ENCODE results near the gene FGFR1OP2. TPM values are rescaled to one million over a fixed set of nuclear protein-coding genes. Genes with fewer than 3 reads are reported as not detected.

Gene FGFR1OP2
- total and polyA plus RNA-seq, 2 of the 8 experiments (the other 6 are each of a cell fraction or from before 2014, with no cell fraction given) = 8.8 to 34.4 TPM

DNA sequence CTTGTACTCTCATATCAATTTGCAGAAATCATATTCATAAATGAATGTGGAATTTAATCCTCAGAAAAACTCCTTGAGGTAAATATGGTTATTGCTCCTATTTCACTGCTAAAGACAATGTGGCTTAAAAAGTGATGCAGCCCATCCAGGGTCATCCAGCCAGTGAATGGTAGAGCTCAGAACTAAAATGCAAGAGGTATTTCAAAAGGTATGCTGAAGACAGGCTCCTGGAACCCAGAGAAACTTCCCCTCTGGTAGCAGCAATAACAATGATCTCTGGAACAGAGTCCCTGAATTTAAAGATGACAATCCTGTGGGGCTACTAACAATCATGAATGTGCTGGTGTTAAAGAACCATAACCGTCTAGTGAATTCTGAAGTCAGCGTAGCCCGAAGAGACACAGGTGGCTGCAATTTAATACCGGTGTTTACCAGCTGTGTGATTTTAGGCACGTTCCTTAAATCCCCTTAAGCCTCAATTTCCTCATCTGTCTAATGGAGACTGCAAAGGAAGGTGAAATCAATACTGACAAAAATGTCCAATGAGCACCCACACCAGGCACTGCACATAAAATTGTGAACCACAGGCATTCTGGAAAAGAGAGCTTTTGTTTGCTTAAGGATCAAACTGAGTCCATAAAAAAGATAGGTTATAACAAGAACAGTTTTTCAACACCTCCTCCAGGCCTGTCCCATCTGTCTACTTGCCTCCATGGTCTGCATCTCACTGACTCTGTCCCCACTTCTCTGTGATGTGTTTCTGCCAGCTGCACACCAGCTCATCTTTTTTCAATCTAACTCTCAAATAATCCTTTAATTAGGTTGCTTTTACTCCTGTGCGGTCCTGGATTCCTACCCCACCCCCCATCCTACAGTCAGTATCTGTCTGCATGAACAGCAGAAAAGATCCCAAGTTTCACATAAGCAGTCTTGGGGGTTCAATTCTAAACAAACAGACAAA is 65.4 kb downstream of the FGFR1OP2 start:
- Histone ChIP-seq H2BK120ac (replicated peaks; ENCODE audit: low read depth, low read length) (no peak overlapping the region), H2AK5ac (ENCODE audit: low read depth, low read length) (no peak overlapping the region), H3K56ac (replicated peaks; ENCODE audit: insufficient read length, low read depth, low read length) (no peak overlapping the region), H3K4me2 (ENCODE audit: insufficient read depth in 1 of 2, low read depth in 2 of 2, low read length in 2 of 2) (no peak overlapping the region), H2BK12ac (ENCODE audit: low read depth, low read length) (no peak overlapping the region), H3K79me2 (ENCODE audit: control insufficient read depth in 1 of 2, insufficient read depth in 2 of 2, low read length in 2 of 2) (peaks cover 0 to 45% of the 10 kb centered on the region in 2 experiments; a peak in 2 of 4 replicates), H3K4me3 (ENCODE audit: extremely low read depth in 1 of 4, insufficient read depth in 2 of 4, low read depth in 3 of 4, low read length in 4 of 4) (no peak overlapping the region), H2BK20ac (ENCODE audit: low read length) (no peak overlapping the region), H4K8ac (ENCODE audit: extremely low read depth, insufficient read depth, low read length) (no peak overlapping the region), H3K4ac (replicated peaks; ENCODE audit: insufficient read length, low read depth, low read length) (no peak overlapping the region), H3K27me3 (replicated peaks in 1 of 4; ENCODE audit: control insufficient read depth in 3 of 4, extremely low read depth in 1 of 4, insufficient read depth in 3 of 4, low read length in 3 of 4) (no peaks in the 10 kb centered on the region), H3K14ac (ENCODE audit: insufficient read length) (no peak overlapping the region), H4K91ac (replicated peaks; ENCODE audit: insufficient read length, low read length) (no peak overlapping the region), H3K9me3 (ENCODE audit: insufficient read depth in 2 of 2, low read depth in 1 of 2, low read length in 1 of 2) (no peaks in the 10 kb centered on the region), H2BK15ac (ENCODE audit: low read length) (no peak overlapping the region), H3K79me1 (ENCODE audit: low read depth, low read length) (peaks cover 2% of the 10 kb centered on the region; the same call in 1 of the 2 replicates), H2BK5ac (ENCODE audit: low read depth, low read length) (no peak overlapping the region), H4K5ac (ENCODE audit: insufficient read length, low read depth, low read length) (no peak overlapping the region), H4K20me1 (replicated peaks in 1 of 2; ENCODE audit: control insufficient read depth in 1 of 2, insufficient read depth in 2 of 2, low read length in 2 of 2) (peaks cover 0 to 2% of the 10 kb centered on the region in 2 experiments), H3K23me2 (ENCODE audit: low read depth, low read length) (peaks cover 2% of the 10 kb centered on the region; the same call in 1 of the 2 replicates), H3K4me1 (replicated peaks in 1 of 4; ENCODE audit: control insufficient read depth in 3 of 4, insufficient read depth in 4 of 4, low read length in 3 of 4) (peaks cover 2 to 8% (median 4%) of the 10 kb centered on the region in 4 experiments; a peak in 5 of 7 replicates), H3K23ac (ENCODE audit: insufficient read length) (no peak overlapping the region), H3K18ac (ENCODE audit: extremely low read depth, low read length) (no peak overlapping the region), H3K27ac (ENCODE audit: low read depth, low read length) (no peak overlapping the region), H3K9ac (replicated peaks in 1 of 4; ENCODE audit: extremely low read depth in 1 of 4, low read depth in 3 of 4, low read length in 3 of 4) (no peak overlapping the region), H2AFZ (ENCODE audit: low read length) (no peak overlapping the region), H3K36me3 (ENCODE audit: control insufficient read depth in 2 of 4, insufficient read depth in 4 of 4, low read length in 3 of 4) (peaks cover 0 to 4% (median 1%) of the 10 kb centered on the region in 4 experiments; a peak in 5 of 8 replicates)
- FAIRE-seq (peak; percentile 19), DNase-seq (ENCODE audit: low read depth in 1 of 2, low spot score in 2 of 2) (no peak)
- WGBS, 2 experiments (ENCODE audit: extremely low coverage in 1 of 2, insufficient coverage in 1 of 2, insufficient read length in 1 of 2, insufficient replicate concordance in 2 of 2, low coverage in 1 of 2, low lambda C conversion rate in 2 of 2, missing lambda C conversion rate in 1 of 2) = 90% methylated on average over 6 of the region's 6 CpGs; no CpG with 5 or more reads in 1 of the 2 experiments
- CTCF ChIA-PET (ENCODE audit: partially characterized antibody) = interaction anchor here (1.2 to 2.4 kb wide), 2 partner anchors 10 to 118 kb away, joined by 5 to 11 read pairs; partner anchors contain the start of gene TM7SF3
- POLR2A ChIA-PET (ENCODE audit: partially characterized antibody) = interaction anchor here (0.8 to 1.6 kb wide), 2 partner anchors 8 to 9 kb away, joined by 3 to 4 read pairs; no protein-coding TSS in a partner anchor
- TF ChIP-seq SIRT6 (IDR thresholded peaks at IDR 0.05; ENCODE audit: low read length) (no peak), GABPA (IDR thresholded peaks at IDR 0.05; ENCODE audit: borderline replicate concordance, insufficient read depth, low read length) (no peak), SP1 (IDR thresholded peaks at IDR 0.05; ENCODE audit: low read depth, low read length) (no peak), SUZ12 (IDR thresholded peaks at IDR 0.05; ENCODE audit: low read length) (no peak), ZNF274 (IDR thresholded peaks at IDR 0.05; ENCODE audit: borderline replicate concordance, extremely low read depth, low read length) (no peak)
